Upper lobe of right lung (tissue), 1 donor: Measurements from ENCODE around the gene JAK3. TPM values are rescaled to one million over a fixed set of nuclear protein-coding genes. Genes with fewer than 3 reads are reported as not detected.
"Not testable (repeated sequence)": the region's sequence is repeated elsewhere in the genome, so short reads cannot be mapped to it uniquely, and the experiment has no call there.

Experiments
- ATAC-seq: fragments of 200-7000 bp; cut with Tn5 transposase; one replicate; pipeline ENCODE4 v1.9.1; 2020; ENCODE audit warnings: mild to moderate bottlenecking, moderate library complexity
- DNase-seq: peaks from one replicate; pipeline ENCODE4 v3.0.0-alpha.2; 2020
- H3K27ac ChIP-seq: fragments of 200-600 bp; one replicate; pipeline ENCODE4 v1.8.0; 2022
- H3K27me3 ChIP-seq: fragments of 200-600 bp; one replicate; pipeline ENCODE4 v1.8.0; 2022; ENCODE audit warnings: mild to moderate bottlenecking
- H3K36me3 ChIP-seq: fragments of 200-600 bp; one replicate; pipeline ENCODE4 v1.8.0; 2022
- H3K4me1 ChIP-seq: fragments of 200-600 bp; one replicate; pipeline ENCODE4 v1.8.0; 2022
- H3K4me3 ChIP-seq: fragments of 200-600 bp; one replicate; pipeline ENCODE4 v1.8.0; 2022; ENCODE audit warnings: mild to moderate bottlenecking
- H3K9me3 ChIP-seq: fragments of 200-600 bp; one replicate; pipeline ENCODE4 v1.8.0; 2022
- CTCF ChIP-seq: fragments of 200-600 bp; IDR thresholded peaks from one replicate; pipeline ENCODE4 v1.8.0; 2022; ENCODE audit warnings: antibody characterized with exemption
- intact Hi-C: fragments of 100-400 bp; cut with DNase I; formaldehyde crosslinking; loops from one replicate; pipeline ENCODE4 v1.11.0; 2022
- total RNA-seq: library from RNA; stranded (reverse); fragmentation: NEBNext Ultra II Directional; extraction: Animal tissue kit (Norgen Biotek cat#: 25700); gene quantifications from one replicate; pipeline ENCODE4 v1.2.1, GENCODE V29; 2021
- donor health status: DM: no; HTN: yes; CAD: no; lungs with severe emphysema.

JAK3 gene
- total RNA-seq, 1 donor from 2014 or later = 15.1 TPM

GRCh38 chr19:17788632-17789031, 59.1 kb downstream of the JAK3 start:
- Histone ChIP-seq H3K9me3 (no peaks in the 10 kb centered on the region), H3K4me3 (no peak overlapping the region), H3K27ac (no peak overlapping the region), H3K36me3 (no peaks in the 10 kb centered on the region), H3K4me1 (no peaks in the 10 kb centered on the region), H3K27me3 (peaks cover under 1% of the 10 kb centered on the region)
- no peak for ATAC-seq
- intact Hi-C loops = no loop called here
- TF ChIP-seq CTCF = no peak
- DNase-seq = no peak

- H3K27me3 ChIP-seq = no peaks in the 10 kb centered on the region
- H3K4me1 ChIP-seq = no peaks in the 10 kb centered on the region
- H3K4me3 ChIP-seq = no peak overlapping the region
- no peak overlapping the region for H3K27ac ChIP-seq
- TF ChIP-seq CTCF = no peak
- no peak for DNase-seq
- ATAC-seq = no peak
- no peaks in the 10 kb centered on the region for H3K36me3 ChIP-seq
- H3K9me3 ChIP-seq = no peaks in the 10 kb centered on the region
- intact Hi-C loops = no loop called here
These were observed 60.4 kb downstream of the JAK3 start for GRCh38 chr19:17787274-17787913.

GRCh38 chr19:17784201-17785008, 63.4 kb downstream of the JAK3 start:
- H3K36me3 ChIP-seq = no peaks in the 10 kb centered on the region
- TF ChIP-seq CTCF = peak; percentile 81
- H3K4me1 ChIP-seq = no peaks in the 10 kb centered on the region
- peaks cover 8% of the 10 kb centered on the region for H3K27me3 ChIP-seq
- H3K9me3 ChIP-seq = no peaks in the 10 kb centered on the region
- intact Hi-C loops = no loop called here
- ATAC-seq (peak; percentile 80), DNase-seq (peak; percentile 75)
- H3K27ac ChIP-seq = no peak overlapping the region
- H3K4me3 ChIP-seq = no peak overlapping the region

GRCh38 chr19:17783721-17784120, 64.1 kb downstream of the JAK3 start:
- H3K4me3 ChIP-seq = not testable (repeated sequence)

GRCh38 chr19:17780781-17781180, 67.0 kb downstream of the JAK3 start:
- ATAC-seq (no peak), DNase-seq (no peak)
- H3K9me3 ChIP-seq = no peaks in the 10 kb centered on the region
- H3K4me3 ChIP-seq = no peak overlapping the region
- intact Hi-C loops = no loop called here
- no peaks in the 10 kb centered on the region for H3K36me3 ChIP-seq
- H3K27ac ChIP-seq = no peak overlapping the region
- peaks cover 5% of the 10 kb centered on the region for H3K4me1 ChIP-seq
- peaks cover 14% of the 10 kb centered on the region for H3K27me3 ChIP-seq
- no peak for TF ChIP-seq CTCF

More at GRCh38 chr19:17783721-17784120, 64.1 kb downstream of the JAK3 start:
- DNase-seq, H3K9me3 ChIP-seq, H3K27me3 ChIP-seq, H3K4me1 ChIP-seq, H3K36me3 ChIP-seq, H3K27ac ChIP-seq, ATAC-seq, intact Hi-C loops: not testable (repeated sequence)
